GM18867 (cell line): Measurements from ENCODE around the gene HBQ1.
"Not testable (repeated sequence)": the region's sequence is repeated elsewhere in the genome, so short reads cannot be mapped to it uniquely, and the experiment has no call there.

Experiments used
- ATAC-seq: cut with Tn5 transposase; IDR thresholded peaks from one replicate; pipeline ENCODE4 v1.9.1; 2021; ENCODE audit warnings: mild to moderate bottlenecking, moderate library complexity; ENCODE audit not compliant: unreplicated experiment

The HBQ1 gene

GRCh38 chr16:180101-180675 is at the start of gene HBQ1:
Gene HBQ1, plus strand, starts transcription at chr16:180459. Its CDS starts 28 bp downstream, at chr16:180487.
- no peak for ATAC-seq

- ATAC-seq = no peak
Observed at GRCh38 chr16:130533-131173, 49.6 kb upstream of the HBQ1 start.

- no peak for ATAC-seq
Observed at GRCh38 chr16:132120-132519, 48.1 kb upstream of the HBQ1 start.

GRCh38 chr16:133716-134115 is 46.5 kb upstream of the HBQ1 start:
- no peak for ATAC-seq

- no peak for ATAC-seq
Observed at GRCh38 chr16:138049-138417, 42.2 kb upstream of the HBQ1 start.

DNA sequence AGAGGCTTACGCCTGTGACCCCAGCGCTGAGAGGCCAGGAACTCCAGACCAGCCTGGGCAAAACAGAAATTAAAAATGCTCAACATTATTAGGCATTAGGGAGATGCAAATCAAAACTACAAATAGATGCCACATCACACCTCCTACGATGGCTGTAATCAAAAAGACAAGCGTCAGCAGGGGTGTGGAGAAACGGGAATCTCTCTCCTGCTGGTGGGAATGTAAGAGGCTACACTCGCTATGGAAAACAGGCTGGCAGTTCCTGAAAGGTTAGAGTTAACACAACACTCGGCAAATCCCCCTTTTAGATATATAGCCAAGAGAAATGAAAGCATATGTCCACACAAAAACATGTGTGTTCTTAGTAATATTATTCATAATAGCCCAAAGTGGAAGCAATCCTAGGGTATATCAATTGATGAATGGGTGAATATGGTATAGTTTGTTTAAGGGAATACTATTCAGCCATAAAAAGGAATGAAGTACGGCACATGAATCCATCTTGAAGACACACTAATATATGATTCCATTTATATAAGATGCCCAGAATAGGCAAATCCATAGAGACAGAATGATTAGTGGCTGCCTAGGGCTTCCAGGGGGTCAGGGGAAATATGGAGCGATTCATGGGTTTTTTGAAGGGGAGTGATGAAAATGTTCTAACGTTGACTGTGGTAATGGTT is 39.9 kb upstream of the HBQ1 start:
- ATAC-seq = no peak

GRCh38 chr16:142405-142967 is 37.8 kb upstream of the HBQ1 start:
- ATAC-seq = no peak

GRCh38 chr16:143047-143446 is 37.2 kb upstream of the HBQ1 start:
- no peak for ATAC-seq

- ATAC-seq = no peak
Observed at GRCh38 chr16:143456-143855, 36.8 kb upstream of the HBQ1 start.

- ATAC-seq = no peak
Observed at GRCh38 chr16:144797-145252, 35.4 kb upstream of the HBQ1 start.

GRCh38 chr16:146646-147045 is 33.6 kb upstream of the HBQ1 start:
- no peak for ATAC-seq

GRCh38 chr16:149024-149660 is 31.1 kb upstream of the HBQ1 start:
- no peak for ATAC-seq

- ATAC-seq = no peak
Observed at GRCh38 chr16:152141-153128, 27.8 kb upstream of the HBQ1 start, which contains the start of gene HBZ. Gene HBZ, plus strand, starts transcription at chr16:152644. Its CDS starts 266 bp downstream, at chr16:152910.

DNA sequence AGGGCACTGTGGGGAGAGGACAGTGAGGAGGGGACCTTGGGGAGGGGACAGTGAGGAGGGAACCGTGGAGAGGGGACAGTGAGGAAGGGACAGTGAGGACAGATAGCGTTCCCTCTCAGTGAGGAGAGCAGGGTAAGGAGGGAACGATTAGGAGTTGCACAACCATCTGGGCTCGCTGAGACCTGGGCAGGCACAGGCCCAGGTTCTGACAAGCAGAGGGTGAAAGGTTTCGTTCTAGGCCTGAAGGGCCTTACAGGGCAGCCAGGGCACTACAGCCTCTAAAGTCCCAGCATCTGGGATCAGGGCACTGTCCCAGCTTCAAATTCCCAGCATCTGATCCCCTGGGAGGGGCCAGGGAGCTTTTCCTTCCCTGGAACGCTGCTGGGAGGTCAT is 27.1 kb upstream of the HBQ1 start:
- not testable (repeated sequence) for ATAC-seq

GRCh38 chr16:153550-154216 is 26.6 kb upstream of the HBQ1 start:
- ATAC-seq = not testable (repeated sequence)

GRCh38 chr16:154217-155030 is 25.8 kb upstream of the HBQ1 start:
- ATAC-seq = no peak

DNA sequence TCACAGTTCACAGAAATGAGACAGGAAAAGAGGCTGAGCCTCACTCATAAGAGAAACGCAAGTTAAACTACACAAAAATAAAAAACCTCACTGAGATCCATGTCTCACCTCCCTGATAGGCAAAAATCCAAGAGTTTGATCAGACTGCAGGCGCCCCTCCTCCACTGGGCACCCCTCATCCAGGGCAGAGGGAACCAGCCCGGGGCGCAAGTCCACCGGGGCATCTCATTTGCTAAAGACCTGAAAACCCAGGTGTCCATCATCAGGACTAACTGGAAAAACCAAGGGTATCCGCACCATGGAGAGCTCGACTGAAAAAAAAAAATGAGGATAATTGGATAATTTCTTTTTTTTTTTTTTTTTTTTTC is 25.2 kb upstream of the HBQ1 start:
- no peak for ATAC-seq

GRCh38 chr16:159136-159849 is 21.0 kb upstream of the HBQ1 start:
- ATAC-seq = no peak
